ENCODE results near the gene DNAH11.
"Not testable (repeated sequence)": the region's sequence is repeated elsewhere in the genome, so short reads cannot be mapped to it uniquely, and the experiment has no call there.

The DNAH11 gene

GRCh38 chr7:21507627-21508343, 35.1 kb upstream of the DNAH11 start:
- DNase-seq (ENCODE audit: low read depth): peak; percentile 3
- TF ChIP-seq, protein P1, sequence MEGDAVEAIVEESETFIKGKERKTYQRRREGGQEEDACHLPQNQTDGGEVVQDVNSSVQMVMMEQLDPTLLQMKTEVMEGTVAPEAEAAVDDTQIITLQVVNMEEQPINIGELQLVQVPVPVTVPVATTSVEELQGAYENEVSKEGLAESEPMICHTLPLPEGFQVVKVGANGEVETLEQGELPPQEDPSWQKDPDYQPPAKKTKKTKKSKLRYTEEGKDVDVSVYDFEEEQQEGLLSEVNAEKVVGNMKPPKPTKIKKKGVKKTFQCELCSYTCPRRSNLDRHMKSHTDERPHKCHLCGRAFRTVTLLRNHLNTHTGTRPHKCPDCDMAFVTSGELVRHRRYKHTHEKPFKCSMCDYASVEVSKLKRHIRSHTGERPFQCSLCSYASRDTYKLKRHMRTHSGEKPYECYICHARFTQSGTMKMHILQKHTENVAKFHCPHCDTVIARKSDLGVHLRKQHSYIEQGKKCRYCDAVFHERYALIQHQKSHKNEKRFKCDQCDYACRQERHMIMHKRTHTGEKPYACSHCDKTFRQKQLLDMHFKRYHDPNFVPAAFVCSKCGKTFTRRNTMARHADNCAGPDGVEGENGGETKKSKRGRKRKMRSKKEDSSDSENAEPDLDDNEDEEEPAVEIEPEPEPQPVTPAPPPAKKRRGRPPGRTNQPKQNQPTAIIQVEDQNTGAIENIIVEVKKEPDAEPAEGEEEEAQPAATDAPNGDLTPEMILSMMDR (IDR thresholded peaks at IDR 0.05; ENCODE audit: low read depth, low read length, missing control alignments): peak; percentile 61
- H3K4me3 ChIP-seq (ENCODE audit: low read depth, low read length): no peak overlapping the region

DNA sequence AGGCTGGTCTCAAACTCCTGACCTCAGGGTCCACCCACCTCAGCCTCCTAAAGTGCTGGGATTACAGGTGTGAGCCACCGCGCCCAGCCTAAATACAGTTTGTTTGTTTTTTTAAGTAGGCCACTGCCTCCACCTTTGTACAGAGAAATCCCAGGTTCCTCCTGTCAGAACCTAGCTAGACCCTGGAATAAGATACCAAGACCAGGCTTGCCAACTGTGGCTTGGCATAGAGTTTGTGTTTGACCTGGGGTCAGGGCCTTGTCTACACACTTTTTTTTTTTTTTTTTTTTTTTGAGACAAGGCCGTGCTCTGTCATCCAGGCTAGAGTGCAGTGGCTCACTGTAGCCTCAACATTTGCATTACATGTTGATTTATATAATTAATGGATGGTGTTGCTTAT, 34.3 kb upstream of the DNAH11 start:
- no peak for DNase-seq (ENCODE audit: low read depth)
- H3K4me3 ChIP-seq (ENCODE audit: low read depth, low read length): no peak overlapping the region
- TF ChIP-seq, protein P1 (IDR thresholded peaks at IDR 0.05; ENCODE audit: low read depth, low read length, missing control alignments): no peak

GRCh38 chr7:21514062-21514461, 28.8 kb upstream of the DNAH11 start:
- no peak for DNase-seq (ENCODE audit: low read depth)
- TF ChIP-seq, protein P1 (IDR thresholded peaks at IDR 0.05; ENCODE audit: low read depth, low read length, missing control alignments): no peak
- no peak overlapping the region for H3K4me3 ChIP-seq (ENCODE audit: low read depth, low read length)

- DNase-seq (ENCODE audit: low read depth): no peak
- no peak overlapping the region for H3K4me3 ChIP-seq (ENCODE audit: low read depth, low read length)
- TF ChIP-seq, protein P1 (IDR thresholded peaks at IDR 0.05; ENCODE audit: low read depth, low read length, missing control alignments): no peak
Observed at GRCh38 chr7:21524680-21525079, 18.2 kb upstream of the DNAH11 start.

GRCh38 chr7:21526007-21526406, 16.8 kb upstream of the DNAH11 start:
- H3K4me3 ChIP-seq (ENCODE audit: low read depth, low read length): no peak overlapping the region
- DNase-seq (ENCODE audit: low read depth): no peak
- TF ChIP-seq, protein P1 (IDR thresholded peaks at IDR 0.05; ENCODE audit: low read depth, low read length, missing control alignments): peak; percentile 45

DNA sequence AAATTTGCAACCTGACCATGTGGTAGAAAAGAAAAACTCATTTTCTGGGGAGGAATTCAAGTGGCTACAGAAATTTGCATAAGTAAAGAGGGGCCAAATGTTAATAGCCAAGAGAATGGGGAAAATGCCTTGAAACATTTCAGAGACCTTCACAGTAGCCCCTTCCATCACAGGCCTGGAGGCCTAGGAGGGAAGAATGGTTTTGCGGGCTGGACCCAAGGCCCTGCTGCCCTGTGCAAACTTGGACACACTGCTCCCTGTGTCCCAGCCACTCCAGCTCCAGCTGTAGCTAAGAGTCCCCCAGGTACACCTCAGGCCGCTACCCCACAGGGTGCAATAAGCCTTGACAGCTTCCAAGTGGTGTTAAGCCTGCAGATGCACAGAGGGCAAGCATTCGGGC, 16.4 kb upstream of the DNAH11 start:
- TF ChIP-seq, protein P1 (IDR thresholded peaks at IDR 0.05; ENCODE audit: low read depth, low read length, missing control alignments): no peak
- no peak for DNase-seq (ENCODE audit: low read depth)

GRCh38 chr7:21532485-21532884, 10.4 kb upstream of the DNAH11 start:
- not testable (repeated sequence) for H3K4me3 ChIP-seq (ENCODE audit: low read depth, low read length); DNase-seq (ENCODE audit: low read depth)

More for the DNA sequence above, 16.4 kb upstream of the DNAH11 start:
- H3K4me3 ChIP-seq (ENCODE audit: low read depth, low read length): no peak overlapping the region

- not testable (repeated sequence) for H3K4me3 ChIP-seq (ENCODE audit: low read depth, low read length)
Observed at GRCh38 chr7:21533646-21534045, 9.2 kb upstream of the DNAH11 start.

GRCh38 chr7:21536445-21537118, 6.3 kb upstream of the DNAH11 start:
- not testable (repeated sequence) for DNase-seq (ENCODE audit: low read depth)

More at GRCh38 chr7:21533646-21534045, 9.2 kb upstream of the DNAH11 start:
- DNase-seq (ENCODE audit: low read depth): not testable (repeated sequence)

More at GRCh38 chr7:21536445-21537118, 6.3 kb upstream of the DNAH11 start:
- H3K4me3 ChIP-seq (ENCODE audit: low read depth, low read length): not testable (repeated sequence)
